Measurements from ENCODE around the gene PCDHA13.

- TF ChIP-seq CTCF (IDR thresholded peaks at IDR 0.05) (no peak), POLR2A (IDR thresholded peaks at IDR 0.05) (peak in 1 of 2 donors; percentile 23)
Observed at GRCh38 chr5:140925806-140926442, 44.0 kb downstream of the PCDHA13 start, which contains the start of gene PCDHAC1.
